HL-60 (cell line): ENCODE measurements around the gene ASB8.

Source experiments
- DNase-seq, 2 experiments: peaks; one replicate each; pipeline ENCODE4 v3.0.0-alpha.2; 2010 to 2020; ENCODE audit warnings: low read depth in 1 of 2, low spot score in 1 of 2
- H3K27ac ChIP-seq: fragments of 250-450 bp; sonication (Bioruptor Pico); replicated peaks from 2 replicates; pipeline ENCODE4 v1.5.1; 2020; ENCODE audit warnings: mild to moderate bottlenecking, moderate library complexity
- H3K27me3 ChIP-seq: fragments of 250-450 bp; sonication (Bioruptor Pico); 2 replicates; pipeline ENCODE4 v1.5.1; 2021; ENCODE audit warnings: mild to moderate bottlenecking, moderate library complexity; ENCODE audit not compliant: insufficient read depth, poor library complexity, severe bottlenecking
- H3K4me3 ChIP-seq: replicated peaks from 2 replicates; pipeline ENCODE4 v1.5.1; 2011; ENCODE audit warnings: mild to moderate bottlenecking, control low read depth, low read length; ENCODE audit not compliant: insufficient read depth
- CTCF ChIP-seq: IDR thresholded peaks from one replicate; pipeline ENCODE4 v1.5.1; 2011; ENCODE audit warnings: low read length, control low read depth, inconsistent platforms; ENCODE audit not compliant: insufficient read depth
- GABPA ChIP-seq: IDR thresholded peaks from 2 replicates; pipeline ENCODE4 v1.6.1; 2012; ENCODE audit warnings: low read depth
- POLR2AphosphoS5 ChIP-seq: IDR thresholded peaks from 2 replicates; pipeline ENCODE4 v1.6.1; 2012; ENCODE audit warnings: low read depth
- SPI1 ChIP-seq: IDR thresholded peaks from 2 replicates; pipeline ENCODE4 v1.6.1; 2012; ENCODE audit warnings: low read depth, mild to moderate bottlenecking, borderline replicate concordance
- TF ChIP-seq, protein P1 (sequence below): IDR thresholded peaks from 2 replicates; pipeline ENCODE4 v1.6.1; 2012; ENCODE audit warnings: low read depth; ENCODE audit not compliant: insufficient replicate concordance

Gene ASB8

GRCh38 chr12:48160807-48161206, 3.5 kb upstream of the ASB8 start:
- DNase-seq: peak in 1 of 2 experiments; percentile 85
- no peak for TF ChIP-seq GABPA
- TF ChIP-seq, protein P1, sequence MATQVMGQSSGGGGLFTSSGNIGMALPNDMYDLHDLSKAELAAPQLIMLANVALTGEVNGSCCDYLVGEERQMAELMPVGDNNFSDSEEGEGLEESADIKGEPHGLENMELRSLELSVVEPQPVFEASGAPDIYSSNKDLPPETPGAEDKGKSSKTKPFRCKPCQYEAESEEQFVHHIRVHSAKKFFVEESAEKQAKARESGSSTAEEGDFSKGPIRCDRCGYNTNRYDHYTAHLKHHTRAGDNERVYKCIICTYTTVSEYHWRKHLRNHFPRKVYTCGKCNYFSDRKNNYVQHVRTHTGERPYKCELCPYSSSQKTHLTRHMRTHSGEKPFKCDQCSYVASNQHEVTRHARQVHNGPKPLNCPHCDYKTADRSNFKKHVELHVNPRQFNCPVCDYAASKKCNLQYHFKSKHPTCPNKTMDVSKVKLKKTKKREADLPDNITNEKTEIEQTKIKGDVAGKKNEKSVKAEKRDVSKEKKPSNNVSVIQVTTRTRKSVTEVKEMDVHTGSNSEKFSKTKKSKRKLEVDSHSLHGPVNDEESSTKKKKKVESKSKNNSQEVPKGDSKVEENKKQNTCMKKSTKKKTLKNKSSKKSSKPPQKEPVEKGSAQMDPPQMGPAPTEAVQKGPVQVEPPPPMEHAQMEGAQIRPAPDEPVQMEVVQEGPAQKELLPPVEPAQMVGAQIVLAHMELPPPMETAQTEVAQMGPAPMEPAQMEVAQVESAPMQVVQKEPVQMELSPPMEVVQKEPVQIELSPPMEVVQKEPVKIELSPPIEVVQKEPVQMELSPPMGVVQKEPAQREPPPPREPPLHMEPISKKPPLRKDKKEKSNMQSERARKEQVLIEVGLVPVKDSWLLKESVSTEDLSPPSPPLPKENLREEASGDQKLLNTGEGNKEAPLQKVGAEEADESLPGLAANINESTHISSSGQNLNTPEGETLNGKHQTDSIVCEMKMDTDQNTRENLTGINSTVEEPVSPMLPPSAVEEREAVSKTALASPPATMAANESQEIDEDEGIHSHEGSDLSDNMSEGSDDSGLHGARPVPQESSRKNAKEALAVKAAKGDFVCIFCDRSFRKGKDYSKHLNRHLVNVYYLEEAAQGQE: no peak
- peak; percentile 81 for TF ChIP-seq SPI1
- H3K27ac ChIP-seq: peak overlapping the region; percentile 63
- H3K4me3 ChIP-seq: no peak overlapping the region
- no peaks in the 10 kb centered on the region for H3K27me3 ChIP-seq

- Histone ChIP-seq H3K27me3 (no peaks in the 10 kb centered on the region), H3K4me3 (no peak overlapping the region), H3K27ac (peak overlapping the region; percentile 63)
- TF ChIP-seq CTCF (no peak), SPI1 (no peak), GABPA (no peak), POLR2AphosphoS5 (no peak)
- TF ChIP-seq, protein P1: no peak
- DNase-seq: peak in 1 of 2 experiments; percentile 67
Observed at GRCh38 chr12:48160046-48160445, 2.7 kb upstream of the ASB8 start.

GRCh38 chr12:48157889-48158370, 615 bp upstream of the ASB8 start:
- H3K27ac ChIP-seq: peak overlapping the region; percentile 80
- no peak for DNase-seq
- TF ChIP-seq, protein P1: peak; percentile 9
- TF ChIP-seq CTCF: no peak
- peak overlapping the region; percentile 95 for H3K4me3 ChIP-seq
- H3K27me3 ChIP-seq: no peaks in the 10 kb centered on the region

GRCh38 chr12:48156652-48157017, 680 bp downstream of the ASB8 start:
- no peak for DNase-seq
- Histone ChIP-seq H3K4me3 (peak overlapping the region; percentile 95), H3K27ac (peak overlapping the region; percentile 80), H3K27me3 (no peaks in the 10 kb centered on the region)
- TF ChIP-seq GABPA (no peak), SPI1 (no peak), POLR2AphosphoS5 (no peak), CTCF (no peak)
- TF ChIP-seq, protein P1: no peak
